GM12892 (cell line): Measurements from ENCODE around the gene PARP3.
"Not testable (repeated sequence)": the region's sequence is repeated elsewhere in the genome, so short reads cannot be mapped to it uniquely, and the experiment has no call there.

Experiments used
- DNase-seq: peaks from one replicate; pipeline ENCODE4 v3.0.0; 2011; ENCODE audit not compliant: insufficient read length
- FAIRE-seq: peaks from 2 replicates; lab custom pipeline; 2011; peaks lifted over from hg19 to GRCh38; lab: Jason Lieb, UNC
- POLR2A ChIP-seq: IDR thresholded peaks from 2 replicates; pipeline ENCODE4 v1.6.1; 2011; ENCODE audit warnings: low read depth, low read length, control low read depth
- POLR2AphosphoS5 ChIP-seq: IDR thresholded peaks from 2 replicates; pipeline ENCODE4 v1.6.1; 2011; ENCODE audit warnings: low read depth, low read length, control low read depth
- TAF1 ChIP-seq: IDR thresholded peaks from 2 replicates; pipeline ENCODE4 v1.6.1; 2011; ENCODE audit warnings: low read depth, mild to moderate bottlenecking, control low read depth, low read length, borderline replicate concordance

The PARP3 gene

GRCh38 chr3:51927061-51927977 lies 14.8 kb upstream of the PARP3 start:
- FAIRE-seq = no peak
- TF ChIP-seq POLR2AphosphoS5 (no peak), POLR2A (no peak), TAF1 (no peak)
- no peak for DNase-seq

- TF ChIP-seq POLR2AphosphoS5 (no peak), TAF1 (no peak), POLR2A (no peak)
- FAIRE-seq (no peak), DNase-seq (no peak)
Measured at GRCh38 chr3:51928438-51928837, 13.7 kb upstream of the PARP3 start.

GRCh38 chr3:51928981-51929380 lies 13.2 kb upstream of the PARP3 start:
- not testable (repeated sequence) for FAIRE-seq, DNase-seq

GRCh38 chr3:51929420-51930003 lies 12.7 kb upstream of the PARP3 start:
- no peak for FAIRE-seq
- DNase-seq = no peak
- TF ChIP-seq TAF1 (no peak), POLR2AphosphoS5 (no peak), POLR2A (no peak)

GRCh38 chr3:51930439-51930838 lies 11.7 kb upstream of the PARP3 start:
- TF ChIP-seq TAF1 = no peak
- TF ChIP-seq POLR2A = no peak
- TF ChIP-seq POLR2AphosphoS5 = no peak
- DNase-seq (no peak), FAIRE-seq (no peak)

GRCh38 chr3:51931756-51932155 lies 10.4 kb upstream of the PARP3 start:
- DNase-seq (no peak), FAIRE-seq (no peak)
- no peak for TF ChIP-seq POLR2AphosphoS5
- TF ChIP-seq POLR2A = no peak
- TF ChIP-seq TAF1 = no peak

- no peak for FAIRE-seq
- DNase-seq = no peak
- TF ChIP-seq TAF1 = no peak
- TF ChIP-seq POLR2A = no peak; the same call in 1 of the 2 replicates
- TF ChIP-seq POLR2AphosphoS5 = 0 out of 2 replicates have a peak, but pooled peaks have one; percentile 32
Measured at GRCh38 chr3:51932471-51933370, 9.4 kb upstream of the PARP3 start.

GRCh38 chr3:51933471-51934138 lies 8.6 kb upstream of the PARP3 start:
- DNase-seq (no peak), FAIRE-seq (no peak)
- TF ChIP-seq POLR2A (no peak), POLR2AphosphoS5 (no peak), TAF1 (no peak)

- DNase-seq = no peak
- TF ChIP-seq POLR2A = no peak
- TF ChIP-seq TAF1 = no peak
- TF ChIP-seq POLR2AphosphoS5 = no peak
- FAIRE-seq = no peak
Measured at GRCh38 chr3:51934139-51934850, 7.9 kb upstream of the PARP3 start.

GRCh38 chr3:51934991-51935885 lies 6.9 kb upstream of the PARP3 start:
- DNase-seq = no peak
- no peak for FAIRE-seq
- TF ChIP-seq POLR2A (no peak), TAF1 (no peak), POLR2AphosphoS5 (no peak)
